Muscle layer of colon (tissue), 2 donors: Measurements from ENCODE around the gene THEM4.
A peak's percentile ranks its signal among the peaks of the same experiment; 100 is the strongest.
"Not testable (repeated sequence)": the region's sequence is repeated elsewhere in the genome, so short reads cannot be mapped to it uniquely, and the experiment has no call there.

Experiments
- H3K27ac ChIP-seq: one replicate; pipeline ENCODE4 v1.7.0; 2013; ENCODE audit warnings: low read depth, mild to moderate bottlenecking, low read length, moderate library complexity
- H3K27me3 ChIP-seq, 2 donors: one replicate each; pipeline ENCODE4 v1.7.0; 2013; ENCODE audit warnings: low read length in 2 of 2, mild to moderate bottlenecking in 2 of 2; ENCODE audit not compliant: insufficient read depth in 2 of 2, control insufficient read depth in 1 of 2
- H3K36me3 ChIP-seq: one replicate; pipeline ENCODE4 v1.7.0; 2013; ENCODE audit warnings: mild to moderate bottlenecking, low read length; ENCODE audit not compliant: insufficient read depth
- H3K4me1 ChIP-seq: one replicate; pipeline ENCODE4 v1.7.0; 2013; ENCODE audit warnings: mild to moderate bottlenecking, low read length; ENCODE audit not compliant: insufficient read depth
- H3K4me3 ChIP-seq, 2 donors: one replicate each; pipeline ENCODE4 v1.7.0; 2013; ENCODE audit warnings: low read length in 2 of 2, low read depth in 1 of 2, mild to moderate bottlenecking in 1 of 2, moderate library complexity in 1 of 2
- H3K9ac ChIP-seq: one replicate; pipeline ENCODE4 v1.7.0; 2013; ENCODE audit warnings: low read length
- H3K9me3 ChIP-seq: one replicate; pipeline ENCODE4 v1.7.0; 2013; ENCODE audit warnings: mild to moderate bottlenecking, low read length
- donor health status: abdominal sarcoma.
- donor health status: Adenocarcinoma of cecum.

THEM4 gene

GRCh38 chr1:151923422-151923821 lies 14.1 kb upstream of the THEM4 start:
- no peak overlapping the region for H3K4me3 ChIP-seq
- no peaks in the 10 kb centered on the region for H3K27me3 ChIP-seq
- H3K27ac ChIP-seq: no peak overlapping the region
- H3K9me3 ChIP-seq: no peaks in the 10 kb centered on the region
- no peaks in the 10 kb centered on the region for H3K36me3 ChIP-seq
- H3K9ac ChIP-seq: no peak overlapping the region
- no peaks in the 10 kb centered on the region for H3K4me1 ChIP-seq

GRCh38 chr1:151920149-151920548 lies 10.8 kb upstream of the THEM4 start:
- Histone ChIP-seq H3K36me3 (no peaks in the 10 kb centered on the region), H3K27me3 (no peaks in the 10 kb centered on the region), H3K4me3 (no peak overlapping the region), H3K27ac (no peak overlapping the region), H3K4me1 (no peaks in the 10 kb centered on the region), H3K9ac (no peak overlapping the region), H3K9me3 (no peaks in the 10 kb centered on the region)

- no peak overlapping the region for H3K27ac ChIP-seq
These were observed 9.7 kb upstream of the THEM4 start for GRCh38 chr1:151918819-151919610.

GRCh38 chr1:151918156-151918555 lies 8.8 kb upstream of the THEM4 start:
- Histone ChIP-seq H3K27me3 (no peaks in the 10 kb centered on the region), H3K27ac (no peak overlapping the region), H3K9me3 (no peaks in the 10 kb centered on the region), H3K9ac (no peak overlapping the region), H3K4me3 (no peak overlapping the region), H3K36me3 (no peaks in the 10 kb centered on the region), H3K4me1 (no peaks in the 10 kb centered on the region)

More at GRCh38 chr1:151918819-151919610, 9.7 kb upstream of the THEM4 start:
- Histone ChIP-seq H3K27me3 (no peaks in the 10 kb centered on the region), H3K9ac (no peak overlapping the region), H3K4me1 (no peaks in the 10 kb centered on the region), H3K36me3 (no peaks in the 10 kb centered on the region), H3K9me3 (no peaks in the 10 kb centered on the region), H3K4me3 (no peak overlapping the region)

GRCh38 chr1:151916726-151917370 lies 7.5 kb upstream of the THEM4 start:
- H3K9ac ChIP-seq: no peak overlapping the region
- no peaks in the 10 kb centered on the region for H3K9me3 ChIP-seq
- no peaks in the 10 kb centered on the region for H3K27me3 ChIP-seq
- no peaks in the 10 kb centered on the region for H3K4me1 ChIP-seq
- no peaks in the 10 kb centered on the region for H3K36me3 ChIP-seq
- no peak overlapping the region for H3K27ac ChIP-seq
- H3K4me3 ChIP-seq: no peak overlapping the region

- Histone ChIP-seq H3K4me3 (no peak overlapping the region), H3K9ac (no peak overlapping the region), H3K9me3 (no peaks in the 10 kb centered on the region)
These were observed 5.9 kb upstream of the THEM4 start for GRCh38 chr1:151915061-151915686.

GRCh38 chr1:151914076-151914475 lies 4.8 kb upstream of the THEM4 start:
- Histone ChIP-seq H3K27ac (no peak overlapping the region), H3K4me3 (no peak overlapping the region), H3K36me3 (no peaks in the 10 kb centered on the region), H3K27me3 (no peaks in the 10 kb centered on the region), H3K9ac (no peak overlapping the region), H3K9me3 (no peaks in the 10 kb centered on the region), H3K4me1 (peaks cover 7% of the 10 kb centered on the region)

More at GRCh38 chr1:151915061-151915686, 5.9 kb upstream of the THEM4 start:
- H3K27me3 ChIP-seq: no peaks in the 10 kb centered on the region
- H3K36me3 ChIP-seq: no peaks in the 10 kb centered on the region
- H3K27ac ChIP-seq: no peak overlapping the region
- H3K4me1 ChIP-seq: peaks cover 3% of the 10 kb centered on the region

- no peak overlapping the region for H3K4me3 ChIP-seq
- no peak overlapping the region for H3K9ac ChIP-seq
- H3K27me3 ChIP-seq: no peaks in the 10 kb centered on the region
- H3K4me1 ChIP-seq: peaks cover 15% of the 10 kb centered on the region
- H3K27ac ChIP-seq: no peak overlapping the region
- no peaks in the 10 kb centered on the region for H3K36me3 ChIP-seq
- H3K9me3 ChIP-seq: no peaks in the 10 kb centered on the region
These were observed 3.7 kb upstream of the THEM4 start for GRCh38 chr1:151912973-151913372.

GRCh38 chr1:151908228-151908691 lies 1.1 kb downstream of the THEM4 start:
- H3K27ac ChIP-seq: no peak overlapping the region

GRCh38 chr1:151907363-151908139 lies 1.8 kb downstream of the THEM4 start:
- Histone ChIP-seq H3K27ac (no peak overlapping the region), H3K36me3 (no peaks in the 10 kb centered on the region), H3K4me1 (peaks cover 15% of the 10 kb centered on the region), H3K9ac (no peak overlapping the region), H3K4me3 (peak overlapping the region in 1 of 2 donors; percentile 85), H3K27me3 (no peaks in the 10 kb centered on the region), H3K9me3 (no peaks in the 10 kb centered on the region)

More at GRCh38 chr1:151908228-151908691, 1.1 kb downstream of the THEM4 start:
- no peaks in the 10 kb centered on the region for H3K36me3 ChIP-seq
- H3K27me3 ChIP-seq: no peaks in the 10 kb centered on the region
- H3K9me3 ChIP-seq: no peaks in the 10 kb centered on the region
- peaks cover 15% of the 10 kb centered on the region for H3K4me1 ChIP-seq
- H3K4me3 ChIP-seq: peak overlapping the region in 1 of 2 donors; percentile 85
- H3K9ac ChIP-seq: no peak overlapping the region

- not testable (repeated sequence) for H3K27me3 ChIP-seq, H3K4me3 ChIP-seq, H3K9ac ChIP-seq, H3K36me3 ChIP-seq, H3K27ac ChIP-seq, H3K9me3 ChIP-seq
- peaks cover 15% of the 10 kb centered on the region for H3K4me1 ChIP-seq
These were observed 3.0 kb downstream of the THEM4 start for GRCh38 chr1:151906324-151906645.
